HL-60/S4 (cell line): ENCODE data around the gene DAPK1.

Experiments
- in situ Hi-C: fragments of 300-500 bp; cut with MboI; formaldehyde crosslinking; loops from 2 replicates; pipeline ENCODE4 v1.14.3; 2022; ENCODE audit warnings: low sequenced_read_pairs

DAPK1 gene

GRCh38 chr9:87587864-87588263 lies 90.2 kb downstream of the DAPK1 start:
- in situ Hi-C loops, result no loop called here

DNA sequence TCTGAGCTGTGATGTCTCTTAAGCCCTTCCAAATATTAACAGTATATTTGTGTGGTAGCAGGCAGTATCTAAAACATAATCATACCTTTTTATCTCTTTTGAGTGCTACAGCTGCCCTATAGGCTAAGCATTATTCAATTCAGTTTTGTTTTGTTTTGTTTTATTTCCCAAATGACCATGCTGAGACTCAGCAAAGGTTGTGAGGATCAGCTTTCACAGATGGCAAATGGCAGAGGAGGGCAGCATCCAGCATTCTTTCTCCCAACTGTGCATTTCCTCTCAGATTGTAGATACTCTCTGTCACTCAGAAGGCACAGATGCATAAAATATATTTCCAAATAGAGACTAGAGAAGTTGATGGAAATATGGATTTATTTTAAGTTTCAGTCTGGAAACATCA lies 90.7 kb downstream of the DAPK1 start:
- in situ Hi-C loops, result no loop called here

DNA sequence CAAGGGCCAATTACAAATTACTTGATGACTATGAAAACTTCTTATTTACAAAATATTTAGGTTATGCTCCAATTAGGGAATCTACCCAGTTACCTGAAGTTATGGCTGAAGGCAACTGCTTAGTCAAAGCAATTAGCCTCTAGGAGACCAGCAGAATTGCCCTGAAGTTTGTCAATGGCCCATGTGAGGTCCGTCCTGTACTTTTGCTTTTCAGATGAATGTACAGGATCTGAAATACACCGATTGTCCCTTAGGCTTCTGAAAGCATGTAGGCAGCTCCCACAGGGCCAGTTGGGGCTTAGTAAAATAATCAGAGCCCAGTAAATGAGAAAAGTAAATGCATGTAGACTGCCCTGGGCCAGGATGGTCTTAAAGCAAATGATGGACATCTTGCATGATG lies 93.3 kb downstream of the DAPK1 start:
- in situ Hi-C loops, result no loop called here

GRCh38 chr9:87592554-87593358 lies 95.1 kb downstream of the DAPK1 start:
- in situ Hi-C loops, result no loop called here

- in situ Hi-C loops, result no loop called here
Observed at GRCh38 chr9:87593359-87593980, 95.8 kb downstream of the DAPK1 start.

GRCh38 chr9:87594194-87594593 lies 96.5 kb downstream of the DAPK1 start:
- in situ Hi-C loops, result no loop called here

DNA sequence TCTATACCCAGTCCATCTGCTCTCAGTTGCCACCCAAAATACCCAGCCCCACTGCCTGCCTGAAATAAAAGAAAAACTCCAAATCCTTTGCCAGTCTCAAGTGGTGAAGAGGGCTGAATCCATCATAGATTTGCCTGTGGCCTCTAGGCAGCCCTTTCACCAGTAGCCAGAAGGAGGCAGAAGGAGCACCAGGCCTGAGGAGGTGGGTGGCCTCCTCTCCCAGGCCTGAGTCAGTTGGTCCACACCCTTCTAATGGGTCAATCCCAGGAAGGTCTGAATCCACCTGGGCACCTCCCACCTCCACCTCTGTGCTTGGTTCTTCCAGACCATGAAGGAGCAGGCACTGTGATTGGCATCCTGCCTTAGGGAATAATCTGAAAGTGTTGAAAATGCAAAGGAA lies 97.0 kb downstream of the DAPK1 start:
- in situ Hi-C loops, result no loop called here

DNA sequence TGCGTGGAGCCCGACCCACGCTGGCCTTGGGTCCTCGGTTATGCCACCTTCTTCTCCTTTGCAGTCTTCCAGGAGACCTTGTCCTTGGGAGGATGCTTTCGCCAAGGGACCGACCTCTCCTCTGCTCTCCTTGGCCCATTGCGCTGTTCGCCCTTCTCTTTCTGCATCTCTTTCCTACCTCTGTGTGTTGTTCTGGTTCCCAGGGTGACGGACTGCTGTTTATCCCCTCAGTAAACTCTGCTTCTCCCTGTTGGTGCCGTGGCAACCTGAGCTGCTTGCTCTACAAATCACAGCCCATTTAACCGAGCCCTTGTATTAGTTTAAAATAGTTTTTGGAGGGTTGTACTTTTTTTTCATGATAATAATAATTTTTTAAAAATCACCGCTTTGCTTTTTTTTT lies 97.9 kb downstream of the DAPK1 start:
- in situ Hi-C loops, result no loop called here

GRCh38 chr9:87596862-87597261 lies 99.2 kb downstream of the DAPK1 start:
- in situ Hi-C loops, result no loop called here

DNA sequence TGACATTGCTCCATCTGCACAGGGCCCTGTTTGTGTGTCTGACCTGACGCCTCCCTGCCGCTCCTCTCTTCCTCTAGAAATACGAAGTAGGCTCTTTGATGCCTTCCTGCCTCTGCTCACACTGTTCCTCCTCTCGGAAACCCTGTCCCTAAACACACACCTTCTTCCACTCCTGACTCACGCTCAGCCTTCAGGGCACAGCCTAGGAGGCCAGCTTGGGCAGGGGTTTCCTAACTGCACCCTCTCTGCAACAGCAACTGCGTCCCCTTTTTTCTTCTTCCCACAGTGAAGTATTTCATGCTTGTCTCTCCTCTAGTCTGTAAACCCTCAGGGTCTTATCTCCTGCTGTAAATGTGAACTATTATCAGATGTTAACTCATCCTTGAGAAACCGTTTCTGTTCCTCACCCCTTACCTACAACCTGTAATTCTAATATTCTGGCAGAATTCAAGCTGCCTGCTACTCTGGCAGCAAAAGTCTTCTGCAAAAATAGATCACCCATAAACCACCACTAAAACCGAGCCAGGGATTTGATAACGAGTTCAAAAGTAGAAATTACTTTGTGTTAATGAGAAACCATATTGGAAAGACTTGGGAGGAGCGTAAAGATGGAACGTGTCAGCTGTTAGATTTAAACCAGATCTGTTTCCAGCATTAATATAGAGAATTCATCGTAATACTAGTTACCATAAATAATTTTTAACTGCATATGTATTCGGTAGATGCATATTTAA lies 100.2 kb downstream of the DAPK1 start:
- in situ Hi-C loops, result no loop called here

DNA sequence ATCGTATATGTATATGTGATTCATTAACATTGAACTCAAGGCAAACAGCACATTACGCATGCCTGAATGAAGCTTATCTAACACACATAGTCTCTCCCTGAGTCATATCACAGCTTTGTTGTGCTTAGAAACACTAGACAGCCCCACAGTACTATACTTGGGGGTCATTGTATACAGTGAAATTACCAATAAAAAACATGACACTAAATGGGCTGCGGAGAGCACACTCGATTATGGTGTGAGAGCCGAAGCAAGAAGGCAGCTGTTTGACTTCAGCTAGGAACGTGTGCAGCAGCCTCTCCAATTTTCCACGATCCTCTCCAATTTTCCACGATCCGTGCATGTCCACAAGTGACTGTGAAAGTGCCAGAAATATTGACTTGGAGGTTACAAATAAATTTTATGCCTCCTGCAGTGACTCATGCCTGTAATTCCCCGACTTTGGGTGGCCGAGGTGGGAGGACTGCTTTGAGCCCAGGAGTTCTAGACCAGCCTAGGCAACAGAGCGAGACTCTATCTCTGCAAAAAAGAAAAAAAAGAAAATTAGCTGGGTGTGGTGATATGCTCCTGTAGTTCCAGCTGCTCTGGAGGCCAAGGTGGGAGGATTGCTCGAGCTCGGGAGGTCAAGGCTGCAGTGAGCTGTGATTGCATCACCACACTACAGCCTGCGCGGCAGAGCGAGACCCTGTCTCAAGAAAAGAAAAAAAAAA lies 102.4 kb downstream of the DAPK1 start:
- in situ Hi-C loops, result no loop called here

DNA sequence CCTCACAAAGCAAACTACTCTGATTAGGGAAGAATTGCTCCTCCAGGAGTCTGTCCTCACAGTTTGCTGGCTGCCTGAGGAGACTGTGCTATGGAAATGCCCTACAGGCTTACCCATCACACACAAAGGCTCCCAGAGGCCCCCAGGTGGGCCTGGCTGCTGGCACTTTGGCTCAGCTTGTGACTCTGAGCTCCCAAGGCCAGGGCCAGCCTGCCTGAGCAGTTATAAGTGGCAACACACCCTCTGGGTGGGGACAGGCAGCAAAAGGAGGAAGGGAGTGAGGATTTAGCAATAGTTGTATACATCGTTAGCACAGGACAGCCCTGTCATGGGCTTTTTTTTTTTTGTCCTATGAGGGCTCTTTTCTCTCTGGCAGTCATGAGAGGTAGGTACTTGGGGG lies 103.5 kb downstream of the DAPK1 start:
- in situ Hi-C loops, result no loop called here

DNA sequence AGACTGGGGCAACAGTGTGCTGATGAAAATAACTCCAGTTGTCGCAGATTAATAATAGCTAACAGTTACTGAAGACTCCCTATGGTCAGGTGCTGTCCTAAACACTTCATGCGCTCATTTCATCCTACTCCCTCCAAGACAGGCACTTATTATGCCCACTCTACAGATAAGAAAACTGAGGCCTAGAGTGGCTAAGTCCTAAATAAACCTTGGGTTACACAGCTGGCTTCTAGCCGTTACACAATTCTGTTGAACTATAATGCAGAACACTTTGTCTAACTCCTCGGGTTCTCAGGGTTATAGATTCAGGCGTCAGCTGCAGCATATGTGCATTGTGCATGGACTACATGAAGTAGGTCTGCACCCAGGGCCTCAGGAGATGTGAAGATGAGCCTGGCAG lies 103.9 kb downstream of the DAPK1 start:
- in situ Hi-C loops, result no loop called here

DNA sequence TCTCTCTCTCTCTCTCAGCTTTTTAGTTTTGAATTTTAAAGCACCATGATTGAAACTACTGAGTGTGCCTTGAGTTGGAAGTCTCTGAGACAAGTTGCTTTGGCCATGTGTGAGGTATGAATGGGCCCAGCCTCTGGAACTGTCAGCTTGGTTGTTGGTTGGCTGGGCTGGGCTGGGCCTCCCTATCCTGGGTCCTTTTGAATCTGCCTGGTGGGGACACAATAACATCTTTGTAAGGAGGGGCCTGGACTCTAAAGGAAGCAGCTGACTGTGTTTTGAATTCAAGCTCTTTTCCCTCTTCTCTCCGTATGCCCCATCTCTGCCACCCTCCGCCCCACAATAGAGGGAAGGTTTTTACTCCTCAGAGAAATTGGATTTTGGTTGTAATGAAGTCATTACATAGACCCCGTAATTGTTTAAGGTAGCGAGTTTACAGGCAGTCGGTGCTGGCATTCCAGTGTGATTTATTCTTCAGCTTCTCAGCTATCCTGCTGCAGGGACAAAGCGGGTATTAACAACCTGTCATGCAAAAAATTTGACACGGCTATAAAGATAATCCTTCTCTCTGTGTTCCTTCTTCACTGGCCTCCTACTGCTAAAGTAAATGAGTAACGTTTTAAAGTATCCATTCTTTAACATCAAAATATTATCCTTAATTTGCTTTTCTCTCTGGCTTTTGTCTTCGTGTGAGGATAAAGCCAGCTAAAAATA lies 105.4 kb downstream of the DAPK1 start:
- in situ Hi-C loops, result no loop called here

GRCh38 chr9:87603854-87604490 lies 106.3 kb downstream of the DAPK1 start:
- in situ Hi-C loops, result no loop called here

DNA sequence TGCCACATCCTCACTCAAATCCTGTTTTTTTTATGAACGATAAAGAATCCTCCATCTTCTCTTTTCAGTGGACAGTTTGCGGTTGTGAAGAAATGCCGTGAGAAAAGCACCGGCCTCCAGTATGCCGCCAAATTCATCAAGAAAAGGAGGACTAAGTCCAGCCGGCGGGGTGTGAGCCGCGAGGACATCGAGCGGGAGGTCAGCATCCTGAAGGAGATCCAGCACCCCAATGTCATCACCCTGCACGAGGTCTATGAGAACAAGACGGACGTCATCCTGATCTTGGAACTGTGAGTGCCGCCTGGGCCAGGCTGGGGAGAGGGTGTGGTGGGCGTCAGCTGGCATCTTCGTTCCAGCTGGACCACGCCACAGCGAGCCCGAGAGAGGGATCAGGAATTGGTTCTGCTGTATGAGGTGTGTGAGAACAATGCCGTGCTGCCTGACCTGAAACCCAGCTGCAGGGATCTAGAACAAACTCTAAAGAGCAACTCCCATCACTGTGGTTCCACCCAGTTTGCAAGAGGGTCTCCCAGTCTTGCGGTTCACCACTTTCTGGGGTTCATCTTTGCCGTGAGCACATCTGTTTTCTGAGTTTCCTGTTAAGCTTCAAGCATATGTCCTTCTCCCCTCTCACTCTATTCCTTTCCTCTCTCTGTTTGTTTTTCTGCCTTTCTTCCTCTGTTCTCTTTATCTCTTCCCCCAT lies 107.4 kb downstream of the DAPK1 start:
- in situ Hi-C loops, result no loop called here

GRCh38 chr9:87605676-87606075 lies 108.0 kb downstream of the DAPK1 start:
- in situ Hi-C loops, result no loop called here

DNA sequence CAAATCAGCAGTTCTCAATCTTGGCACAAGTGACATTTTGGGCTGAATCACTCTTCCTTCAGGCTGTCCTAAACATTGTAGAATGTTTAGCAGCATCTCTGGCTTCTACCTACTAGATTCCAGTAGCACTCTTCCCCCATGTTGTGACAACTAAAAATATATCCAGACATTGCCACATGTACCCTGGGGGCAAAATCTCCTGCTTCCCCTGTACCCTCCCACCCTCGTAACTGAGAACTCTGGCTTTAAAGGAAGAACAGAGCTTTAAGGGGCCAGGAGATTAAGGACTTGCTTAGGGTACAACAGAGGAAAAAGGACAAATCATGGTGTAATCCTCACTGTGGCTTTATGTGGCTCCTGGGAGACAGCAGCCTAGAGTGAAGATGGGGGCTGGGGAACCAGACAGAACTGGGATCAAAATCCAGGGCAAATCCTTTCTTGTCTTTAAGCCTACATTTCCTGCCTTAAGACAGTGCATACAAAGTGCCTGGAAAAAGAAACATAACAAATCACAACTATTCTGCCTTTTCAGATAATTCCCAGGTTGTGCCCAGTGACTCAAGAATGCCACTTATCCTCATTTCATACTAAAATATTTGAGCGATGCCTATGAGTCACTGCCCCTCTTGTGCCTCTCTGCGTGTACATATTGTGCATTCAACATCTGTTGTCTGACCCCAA lies 109.3 kb downstream of the DAPK1 start:
- in situ Hi-C loops, result no loop called here

DNA sequence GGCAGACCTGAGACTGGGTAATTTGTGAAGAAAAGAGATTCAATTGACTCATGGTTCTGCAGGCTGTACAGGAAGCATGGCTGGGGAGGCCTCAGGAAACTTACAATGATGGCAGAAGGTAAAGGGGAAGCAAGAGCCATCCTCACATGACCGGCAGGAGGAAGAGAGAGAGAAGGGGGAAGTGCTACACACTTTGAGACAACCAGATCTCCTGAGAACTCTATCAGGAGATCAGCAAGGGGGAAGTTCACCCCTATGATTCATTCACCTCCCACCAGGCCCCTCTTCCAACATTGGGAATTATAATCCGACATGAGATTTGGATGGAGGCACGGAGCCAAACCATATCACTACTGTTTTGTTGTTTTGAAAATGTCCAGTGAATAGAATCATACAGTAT lies 110.2 kb downstream of the DAPK1 start:
- in situ Hi-C loops, result no loop called here
